ENCODE data around the gene GNL3.
A peak's percentile ranks its signal among the peaks of the same experiment; 100 is the strongest.

GNL3 gene

GRCh38 chr3:52682016-52682415 lies 3.8 kb upstream of the GNL3 start:
- intact Hi-C loops (cut with DNase I): loop anchor here (2.0 to 10.0 kb wide), 2 partner anchors 145 to 207 kb away; partner anchors contain the start of gene UQCC5
- peak in 23 of 42 donors; percentile 9 to 69 (median 28) for DNase-seq

- no peak for DNase-seq
- intact Hi-C loops (cut with DNase I): loop anchor here (2.0 to 10.0 kb wide), 2 partner anchors 147 to 209 kb away; partner anchors contain the start of gene UQCC5
These were observed 2.2 kb upstream of the GNL3 start for GRCh38 chr3:52683611-52684010.

GRCh38 chr3:52684184-52684583 lies 1.6 kb upstream of the GNL3 start:
- intact Hi-C loops (cut with DNase I): loop anchor here (10.0 kb wide), 1 partner anchor 209 kb away; no protein-coding TSS in a partner anchor
- no peak for DNase-seq

GRCh38 chr3:52685285-52685708 lies 535 bp upstream of the GNL3 start:
- intact Hi-C loops (cut with DNase I): loop anchor here (5.0 to 10.0 kb wide), 2 partner anchors 210 to 362 kb away; partner anchors contain the start of gene SFMBT1
- DNase-seq: peak; percentile 23 to 90 (median 77)

GRCh38 chr3:52688266-52688665 lies 2.4 kb downstream of the GNL3 start:
- no peak for DNase-seq
- intact Hi-C loops (cut with DNase I): loop anchor here (5.0 to 10.0 kb wide), 2 partner anchors 213 to 359 kb away; partner anchors contain the start of gene SFMBT1

- intact Hi-C loops (cut with DNase I): loop anchor here (5.0 to 10.0 kb wide), 2 partner anchors 214 to 358 kb away; partner anchors contain the start of gene SFMBT1
- DNase-seq: no peak
These were observed 3.3 kb downstream of the GNL3 start for GRCh38 chr3:52689151-52689550.

- intact Hi-C loops (cut with DNase I): no loop called here
- no peak for DNase-seq
These were observed 4.7 kb downstream of the GNL3 start for GRCh38 chr3:52690560-52690959.

GRCh38 chr3:52693071-52693470 lies 7.2 kb downstream of the GNL3 start:
- DNase-seq: no peak
- intact Hi-C loops (cut with DNase I): no loop called here

- intact Hi-C loops (cut with DNase I): no loop called here
- DNase-seq: no peak
These were observed 8.8 kb downstream of the GNL3 start for GRCh38 chr3:52694528-52695189.

- DNase-seq: no peak
- intact Hi-C loops (cut with DNase I): no loop called here
These were observed 10.2 kb downstream of the GNL3 start for GRCh38 chr3:52695798-52696671.

- intact Hi-C loops (cut with DNase I): no loop called here
- no peak for DNase-seq
These were observed 11.2 kb downstream of the GNL3 start for GRCh38 chr3:52696830-52697631.

- intact Hi-C loops (cut with DNase I): no loop called here
These were observed 11.8 kb downstream of the GNL3 start for GRCh38 chr3:52697632-52697965.

GRCh38 chr3:52703341-52703740 lies 17.5 kb downstream of the GNL3 start:
- intact Hi-C loops (cut with DNase I): no loop called here
- no peak for DNase-seq

More at GRCh38 chr3:52697632-52697965, 11.8 kb downstream of the GNL3 start:
- DNase-seq: no peak

- intact Hi-C loops (cut with DNase I): no loop called here
- DNase-seq: peak in 1 of 42 donors; percentile 8
These were observed 19.0 kb downstream of the GNL3 start for GRCh38 chr3:52704611-52705437.

- no peak for DNase-seq
These were observed 19.5 kb downstream of the GNL3 start for GRCh38 chr3:52705438-52705687.

GRCh38 chr3:52705688-52706686 lies 20.2 kb downstream of the GNL3 start, which contains the start of the genes GLT8D1 and SPCS1:
GLT8D1 (minus strand) TSS chr3:52705791; CDS start chr3:52700460, 5,331 bp downstream.
SPCS1 (plus strand) TSS chr3:52706106; CDS start chr3:52706247, 141 bp downstream.
- intact Hi-C loops (cut with DNase I): no loop called here

More at GRCh38 chr3:52705438-52705687, 19.5 kb downstream of the GNL3 start:
- intact Hi-C loops (cut with DNase I): no loop called here

GRCh38 chr3:52707585-52707984 lies 21.8 kb downstream of the GNL3 start:
- DNase-seq: no peak
- intact Hi-C loops (cut with DNase I): no loop called here

More at GRCh38 chr3:52705688-52706686, 20.2 kb downstream of the GNL3 start, which contains the start of the genes GLT8D1 and SPCS1:
- peak; percentile 74 to 95 (median 90) for DNase-seq

Measured in head of caudate nucleus (tissue), 42 donors.